MCF 10A (cell line): ENCODE data around the gene HOTAIR. TPM values are rescaled to one million over a fixed set of nuclear protein-coding genes. Genes with fewer than 3 reads are reported as not detected.

ENCODE experiments used
- BruUV-seq: library from RNA; stranded (reverse); fragments of 400-500 nt; replicated peaks from 2 replicates; lab custom pipeline; 2021; lab: Mats Ljungman, UMichigan
- CTCF ChIA-PET: fragments of 300-600 bp; sonication (Branson Sonifier 250); formaldehyde crosslinking; extraction: SDS; loops from one replicate; lab custom pipeline; 2021; ENCODE audit warnings: antibody characterized with exemption, inconsistent platforms; lab: Yijun Ruan, JAX
- POLR2A ChIA-PET: fragments of 300-600, 350-650 bp; sonication (Branson Sonifier 250); formaldehyde crosslinking; extraction: SDS; loops from one replicate; lab custom pipeline; 2020; ENCODE audit warnings: antibody characterized with exemption, inconsistent platforms; lab: Yijun Ruan, JAX
- DNase-seq: peaks from one replicate; pipeline ENCODE4 v3.0.0-alpha.2; 2018; ENCODE audit not compliant: unreplicated experiment
- H3K27ac Mint-ChIP-seq: one replicate; pipeline ENCODE4 v1.8.0; 2022; ENCODE audit warnings: mild to moderate bottlenecking, low read depth, mixed read lengths; ENCODE audit not compliant: unreplicated experiment
- H3K27me3 Mint-ChIP-seq: one replicate; pipeline ENCODE4 v1.8.0; 2022; ENCODE audit warnings: mixed read lengths; ENCODE audit not compliant: insufficient read depth, unreplicated experiment
- H3K36me3 Mint-ChIP-seq: one replicate; pipeline ENCODE4 v1.8.0; 2022; ENCODE audit warnings: mild to moderate bottlenecking, moderate library complexity, mixed read lengths; ENCODE audit not compliant: insufficient read depth, unreplicated experiment
- H3K4me1 Mint-ChIP-seq: one replicate; pipeline ENCODE4 v1.8.0; 2022; ENCODE audit warnings: mixed read lengths; ENCODE audit not compliant: insufficient read depth, unreplicated experiment
- H3K4me3 Mint-ChIP-seq: one replicate; pipeline ENCODE4 v1.8.0; 2022; ENCODE audit warnings: mild to moderate bottlenecking, moderate library complexity, mixed read lengths; ENCODE audit not compliant: unreplicated experiment
- H3K9me3 Mint-ChIP-seq: one replicate; pipeline ENCODE4 v1.8.0; 2022; ENCODE audit warnings: mixed read lengths; ENCODE audit not compliant: unreplicated experiment
- CTCF ChIP-seq: fragments of 200-600 bp; IDR thresholded peaks from one replicate; pipeline ENCODE4 v1.8.0; 2022; ENCODE audit warnings: antibody characterized with exemption, mild to moderate bottlenecking; ENCODE audit not compliant: unreplicated experiment
- intact Hi-C: fragments of 100-400 bp; cut with micrococcal nuclease; formaldehyde crosslinking; loops from 2 replicates; pipeline ENCODE4 v1.14.1; 2022
- total RNA-seq: library from RNA; stranded (reverse); gene quantifications from 2 replicates; pipeline ENCODE4 v1.2.3, GENCODE V29; 2022

The HOTAIR gene
- total RNA-seq, 1 experiment from 2014 or later: 2.0 TPM

DNA sequence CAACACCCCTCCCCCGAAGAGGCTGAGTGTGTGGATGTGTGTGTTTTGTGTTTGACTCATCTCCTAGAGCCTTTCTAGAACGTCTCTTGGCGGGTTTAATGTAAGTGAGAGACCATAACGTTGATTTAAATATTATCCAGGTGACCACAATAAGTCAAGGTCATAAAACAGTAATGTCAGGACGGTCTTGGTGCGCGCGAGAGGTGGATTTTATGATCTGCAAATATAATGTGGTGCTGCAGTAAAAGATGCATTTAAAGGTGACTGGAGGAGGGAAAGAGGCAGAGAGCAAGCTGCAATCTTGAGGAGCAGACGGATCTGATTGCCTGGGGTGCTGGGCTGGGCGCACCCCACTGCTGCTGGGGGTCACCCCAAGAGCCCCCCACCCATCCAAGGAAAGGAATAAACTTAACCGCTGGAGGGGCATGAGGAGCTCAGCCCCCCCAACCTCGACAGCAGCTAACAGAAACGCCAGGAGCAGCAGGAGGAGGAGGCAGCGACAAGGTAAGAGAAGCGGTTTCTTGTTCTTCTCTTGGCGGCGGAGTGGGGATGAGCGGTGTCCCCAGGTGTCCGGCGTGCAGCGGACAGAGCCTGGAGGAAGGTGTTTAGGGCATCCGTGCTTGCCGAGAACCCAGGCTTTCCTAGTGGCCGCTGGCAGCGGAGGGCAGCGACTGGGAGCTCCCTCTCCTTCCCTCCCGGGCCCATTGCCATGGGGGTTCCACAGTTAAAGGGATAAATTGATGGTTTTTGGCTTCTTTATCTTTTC, 15.7 kb upstream of the HOTAIR start:
- Mint-ChIP-seq H3K27ac (no peak overlapping the region), H3K4me3 (no peak overlapping the region)
- POLR2A ChIA-PET: interaction anchor here (0.6 to 2.7 kb wide), 4 partner anchors 9 to 221 kb away, joined by 3 to 12 read pairs (median 3); partner anchors contain the start of gene HOXC9

DNA sequence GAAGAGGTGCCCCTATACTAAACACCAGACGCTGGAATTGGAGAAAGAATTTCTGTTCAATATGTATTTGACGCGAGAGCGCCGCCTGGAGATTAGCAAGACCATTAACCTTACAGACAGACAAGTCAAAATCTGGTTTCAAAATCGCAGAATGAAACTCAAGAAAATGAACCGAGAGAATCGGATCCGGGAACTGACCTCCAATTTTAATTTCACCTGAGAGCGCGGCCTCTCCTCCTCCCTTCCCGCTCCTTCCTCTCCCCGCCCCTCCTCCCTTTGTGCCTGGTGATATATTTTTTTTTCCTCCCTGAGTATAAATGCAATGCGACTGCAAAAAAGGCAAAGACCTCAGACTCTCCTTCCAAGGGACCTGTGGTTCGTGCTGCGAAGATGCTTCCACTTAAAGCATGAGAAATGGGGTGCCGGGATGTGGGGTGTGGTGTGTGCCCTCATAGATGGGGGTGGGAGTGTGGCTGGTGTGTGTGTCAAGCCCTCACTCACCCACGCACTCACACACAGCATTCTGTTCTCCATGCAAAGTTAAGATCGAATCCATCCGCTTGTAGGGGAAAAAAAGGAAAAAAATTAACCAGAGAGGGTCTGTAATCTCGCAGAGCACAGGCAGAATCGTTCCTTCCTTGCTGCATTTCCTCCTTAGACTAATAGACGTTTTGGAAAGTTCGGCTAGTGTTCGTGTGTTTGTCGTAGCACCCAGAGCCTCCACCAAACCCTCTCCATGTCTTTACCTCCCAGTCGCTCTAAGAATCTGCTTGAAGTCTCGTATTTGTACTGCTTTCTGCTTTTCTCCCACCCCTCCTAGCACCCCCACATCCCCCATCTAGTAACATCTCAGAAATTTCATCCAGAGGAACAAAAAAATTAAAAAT, 14.7 kb upstream of the HOTAIR start:
- CTCF ChIA-PET: interaction anchor here (0.5 to 4.5 kb wide), 19 partner anchors 10 to 287 kb away, joined by 3 to 60 read pairs (median 6); partner anchors contain the start of gene HOXC11
- TF ChIP-seq CTCF: peak; percentile 62
- H3K4me1 Mint-ChIP-seq: peaks cover 24% of the 10 kb centered on the region
- peak overlapping the region; percentile 64 for H3K27ac Mint-ChIP-seq
- H3K36me3 Mint-ChIP-seq: no peaks in the 10 kb centered on the region
- H3K4me3 Mint-ChIP-seq: peak overlapping the region; percentile 70
- POLR2A ChIA-PET: interaction anchor here (0.6 to 2.7 kb wide), 4 partner anchors 10 to 64 kb away, joined by 3 to 12 read pairs (median 3); partner anchors contain the start of gene HOXC9
- no peaks in the 10 kb centered on the region for H3K9me3 Mint-ChIP-seq
- no TSS peak for BruUV-seq
- H3K27me3 Mint-ChIP-seq: peaks cover 7% of the 10 kb centered on the region
- intact Hi-C loops: loop anchor here (1.0 to 10.0 kb wide), 3 partner anchors 195 to 287 kb away; no protein-coding TSS in a partner anchor
- DNase-seq: peak; percentile 74

More for the DNA sequence above, 15.7 kb upstream of the HOTAIR start:
- TF ChIP-seq CTCF: no peak
- BruUV-seq: no TSS peak
- H3K27me3 Mint-ChIP-seq: peaks cover 7% of the 10 kb centered on the region
- no peak for DNase-seq
- H3K36me3 Mint-ChIP-seq: no peaks in the 10 kb centered on the region
- intact Hi-C loops: no loop called here
- CTCF ChIA-PET: interaction anchor here (0.5 to 3.1 kb wide), 16 partner anchors 11 to 332 kb away, joined by 3 to 16 read pairs (median 4); no protein-coding TSS in a partner anchor
- H3K9me3 Mint-ChIP-seq: no peaks in the 10 kb centered on the region
- peaks cover 24% of the 10 kb centered on the region for H3K4me1 Mint-ChIP-seq

DNA sequence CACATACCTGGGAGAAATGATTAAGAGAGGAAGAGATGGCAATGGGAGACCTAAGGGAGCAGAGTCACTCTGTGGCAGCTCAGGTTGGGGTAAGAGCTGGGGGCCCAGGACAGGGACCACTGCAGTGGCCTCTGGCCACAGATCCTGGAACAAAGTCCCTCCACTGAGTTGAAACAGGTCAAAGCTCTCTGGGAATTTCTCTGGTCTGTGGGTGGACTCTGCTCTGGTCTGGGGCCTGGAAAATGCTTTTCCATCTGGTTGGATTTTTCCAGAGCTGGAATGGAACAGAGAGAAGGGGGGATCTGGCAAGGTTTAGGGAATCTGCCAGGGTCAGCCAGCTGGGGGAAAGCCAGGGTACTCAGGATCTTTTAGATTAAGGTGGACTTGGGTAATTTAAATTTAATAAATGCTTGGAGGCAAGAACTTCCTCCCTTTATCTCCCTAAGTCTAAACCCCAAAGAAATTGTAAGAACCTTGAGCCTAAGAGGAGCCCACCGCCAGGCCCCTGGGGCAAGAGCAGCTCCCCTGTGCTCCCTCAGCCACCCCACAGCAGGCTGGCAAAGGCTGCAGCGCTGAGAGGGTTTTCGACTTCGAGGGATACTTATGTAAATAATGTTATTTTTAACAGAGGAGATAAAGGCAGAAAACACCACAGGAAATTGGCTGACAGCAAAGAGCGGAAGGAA, 13.9 kb upstream of the HOTAIR start:
- no peaks in the 10 kb centered on the region for H3K36me3 Mint-ChIP-seq
- no peak for TF ChIP-seq CTCF
- no peaks in the 10 kb centered on the region for H3K9me3 Mint-ChIP-seq
- BruUV-seq: no TSS peak
- H3K4me3 Mint-ChIP-seq: peak overlapping the region; percentile 70
- peak overlapping the region; percentile 64 for H3K27ac Mint-ChIP-seq
- H3K4me1 Mint-ChIP-seq: peaks cover 24% of the 10 kb centered on the region
- POLR2A ChIA-PET: interaction anchor here (0.9 to 1.6 kb wide), 3 partner anchors 17 to 220 kb away, joined by 3 to 5 read pairs (median 4); partner anchors contain the start of gene HOXC13
- CTCF ChIA-PET: interaction anchor here (0.5 to 4.5 kb wide), 32 partner anchors 10 to 418 kb away, joined by 3 to 60 read pairs (median 4); partner anchors contain the start of genes HOXC11 and HOXC9
- intact Hi-C loops: loop anchor here (1.0 to 10.0 kb wide), 3 partner anchors 194 to 286 kb away; no protein-coding TSS in a partner anchor
- H3K27me3 Mint-ChIP-seq: peaks cover 4% of the 10 kb centered on the region
- DNase-seq: no peak
